M059J (cell line): ENCODE measurements around the gene PKN2. TPM values are rescaled to one million over a fixed set of nuclear protein-coding genes. Genes with fewer than 3 reads are reported as not detected.
"Not testable (repeated sequence)": the region's sequence is repeated elsewhere in the genome, so short reads cannot be mapped to it uniquely, and the experiment has no call there.

Source experiments
- DNase-seq: peaks from one replicate; pipeline ENCODE4 v3.0.0-alpha.2; 2012; ENCODE audit warnings: low read depth
- total RNA-seq: library from RNA; depleted of rRNA; stranded (reverse); fragments of >200 nt; shearing (Covaris generic); gene quantifications from 2 replicates; pipeline ENCODE4 v1.2.3, GENCODE V29; 2014

The PKN2 gene
- total RNA-seq, 1 experiment from 2014 or later, result 30.7 TPM

DNA sequence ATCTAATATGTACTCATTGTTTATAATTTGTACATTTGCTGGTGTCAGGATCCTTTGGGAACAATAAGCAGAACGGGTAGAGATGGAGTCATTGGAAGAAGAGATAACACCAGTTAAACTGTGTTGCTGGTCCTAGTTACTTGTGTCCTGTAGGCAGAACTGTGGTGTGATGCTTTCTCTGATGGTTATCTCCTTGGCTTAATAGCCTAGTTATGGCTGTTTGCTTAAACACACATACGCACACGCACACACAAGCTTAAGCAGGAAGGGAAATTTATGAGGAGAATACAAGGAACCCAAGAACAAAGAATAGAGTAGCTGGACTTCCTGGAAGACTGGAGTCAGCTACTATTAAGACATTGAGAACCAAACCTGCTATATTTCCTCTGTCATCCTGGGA is 5.7 kb upstream of the PKN2 start:
- no peak for DNase-seq

DNA sequence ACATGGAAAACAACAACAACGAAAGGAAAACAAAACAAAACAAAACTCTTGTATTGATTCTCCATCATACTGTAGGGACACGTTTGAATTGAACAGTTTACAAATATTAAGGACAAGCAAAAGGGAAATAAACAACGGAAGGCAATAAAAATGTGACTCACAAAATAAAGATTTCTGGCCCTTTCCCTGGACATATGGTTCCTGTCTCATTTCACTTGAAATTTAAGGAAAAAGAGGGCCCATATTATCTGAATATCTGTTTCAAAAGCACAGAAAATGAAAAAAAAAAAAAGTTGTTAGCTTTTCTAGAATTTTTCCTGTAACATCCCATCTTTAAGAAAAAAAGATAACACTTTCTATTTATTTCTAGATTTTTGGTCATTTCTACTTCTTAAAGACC is 3.6 kb upstream of the PKN2 start:
- peak; percentile 26 for DNase-seq

DNA sequence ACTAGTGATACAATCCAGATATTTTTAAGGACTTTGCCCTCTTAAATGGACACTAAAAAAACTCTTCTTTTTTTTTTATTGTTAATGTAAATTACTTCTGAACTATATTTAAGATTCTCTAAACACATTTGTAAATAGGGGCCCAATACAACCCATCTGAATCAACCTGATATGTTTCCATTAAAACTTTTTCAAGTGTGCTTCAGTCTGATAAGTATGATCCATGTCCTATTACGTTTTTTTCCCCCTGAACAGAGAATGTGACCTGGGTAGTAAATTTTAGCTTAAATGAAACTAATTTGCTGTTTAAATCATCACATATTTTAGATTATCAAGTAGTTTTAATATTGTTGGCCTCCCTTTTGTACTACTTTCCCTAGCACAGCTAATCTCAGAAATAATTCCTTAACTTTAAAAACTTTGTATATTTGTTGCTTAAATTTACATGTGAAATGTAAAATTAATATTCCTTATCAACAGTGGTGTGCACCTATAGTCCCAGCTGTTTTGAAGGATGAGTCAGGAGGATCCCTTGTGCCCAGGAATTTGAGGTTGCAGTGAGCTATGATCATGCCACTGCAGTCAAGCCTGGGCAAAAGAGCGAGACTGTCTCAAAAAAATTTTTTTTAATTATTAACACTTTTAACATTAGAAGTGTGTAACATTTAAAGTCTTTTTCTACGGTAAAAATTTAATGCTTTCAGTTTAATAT is 3.0 kb upstream of the PKN2 start:
- no peak for DNase-seq

DNA sequence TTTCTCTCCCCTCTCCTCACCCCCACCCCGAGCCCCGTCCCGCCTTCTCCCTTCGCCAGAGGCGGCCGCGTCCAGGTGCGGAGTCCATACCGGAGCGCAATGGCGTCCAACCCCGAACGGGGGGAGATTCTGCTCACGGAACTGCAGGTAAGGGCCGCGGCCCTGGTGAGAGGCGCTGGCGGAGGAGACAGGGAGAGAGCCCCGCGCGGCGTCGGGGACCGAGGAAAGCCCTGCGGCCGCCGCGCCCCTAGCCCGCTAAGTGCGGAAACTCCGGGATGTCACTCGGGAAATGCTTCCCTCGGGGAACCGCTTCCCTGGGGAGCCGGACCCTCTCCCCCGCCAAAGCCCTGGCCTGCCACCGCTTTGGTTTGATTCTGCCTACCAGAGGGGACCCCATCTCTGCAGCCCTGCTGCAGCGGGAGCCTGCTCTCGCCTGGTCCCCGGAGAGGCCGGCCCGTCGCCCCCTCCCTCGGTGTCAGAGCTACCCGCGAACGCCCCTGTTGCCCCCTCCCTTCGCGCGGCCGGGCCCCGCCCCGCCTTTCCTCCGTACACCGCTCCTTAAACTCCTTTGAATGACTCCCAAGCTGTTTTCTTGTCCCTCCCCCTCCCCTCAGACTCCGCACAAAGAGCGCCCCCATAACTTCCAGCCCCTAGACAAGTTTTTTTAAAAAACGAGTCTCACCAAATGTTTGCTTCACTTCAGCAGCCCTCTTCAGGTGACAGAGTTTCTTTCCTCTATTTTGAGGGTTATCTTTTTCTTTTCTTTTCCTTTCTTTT is 597 bp downstream of the PKN2 start:
- DNase-seq, result peak; percentile 80

DNA sequence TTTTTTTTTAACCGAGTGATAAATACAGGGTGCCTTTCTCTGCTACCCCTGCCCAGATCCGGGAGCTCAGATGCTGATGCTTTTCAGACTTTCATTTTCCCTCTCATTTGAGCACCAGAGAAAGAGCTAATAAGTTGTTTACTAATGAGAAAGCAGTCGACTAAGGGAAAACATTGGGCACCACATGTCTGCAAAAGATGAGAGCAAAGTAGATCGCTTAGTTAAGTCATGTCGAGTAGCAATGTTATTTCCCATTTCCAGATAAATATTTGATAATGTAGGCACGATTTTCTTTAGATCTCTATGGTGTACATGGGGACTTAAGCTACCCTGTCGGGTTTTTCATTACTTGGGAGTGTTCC is 1.2 kb downstream of the PKN2 start:
- DNase-seq, result peak; percentile 40

DNA sequence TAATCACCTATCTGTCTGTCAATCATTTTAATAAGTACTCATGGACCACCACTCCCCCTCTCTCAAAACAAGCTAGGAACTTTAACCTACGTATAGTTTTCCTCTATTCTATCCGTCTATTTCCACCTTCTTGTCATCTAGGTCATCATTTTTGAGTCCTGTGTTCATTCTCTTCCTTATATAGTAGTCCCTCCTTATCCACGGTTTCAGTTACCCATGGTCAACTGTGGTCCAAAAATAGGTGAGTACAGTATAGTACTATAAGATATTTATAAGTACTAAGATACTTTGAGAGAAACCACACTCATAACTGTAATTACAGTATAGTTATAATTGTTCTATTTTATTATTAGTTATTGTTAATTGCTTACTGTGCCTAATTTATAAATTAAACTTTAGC is 7.5 kb downstream of the PKN2 start:
- no peak for DNase-seq

DNA sequence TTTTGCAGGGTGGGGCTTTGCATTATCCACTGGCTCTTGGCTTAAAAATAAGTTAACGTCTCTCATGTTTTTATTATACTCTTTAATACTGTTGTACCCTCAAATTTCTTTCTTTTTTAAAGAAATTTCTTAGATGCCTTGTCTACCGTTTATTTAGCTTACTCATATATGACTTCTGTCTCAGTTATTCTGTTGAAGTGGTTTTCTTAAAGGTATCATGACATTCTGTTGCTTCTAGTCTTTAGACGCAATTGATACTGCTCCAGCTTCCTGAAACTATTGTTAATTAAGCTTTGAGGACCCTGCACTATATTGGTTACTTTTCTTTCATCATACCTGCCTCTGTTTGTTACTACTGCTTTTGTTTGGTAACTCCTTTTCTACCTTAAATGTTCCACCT is 11.7 kb downstream of the PKN2 start:
- DNase-seq, result peak; percentile 20

DNA sequence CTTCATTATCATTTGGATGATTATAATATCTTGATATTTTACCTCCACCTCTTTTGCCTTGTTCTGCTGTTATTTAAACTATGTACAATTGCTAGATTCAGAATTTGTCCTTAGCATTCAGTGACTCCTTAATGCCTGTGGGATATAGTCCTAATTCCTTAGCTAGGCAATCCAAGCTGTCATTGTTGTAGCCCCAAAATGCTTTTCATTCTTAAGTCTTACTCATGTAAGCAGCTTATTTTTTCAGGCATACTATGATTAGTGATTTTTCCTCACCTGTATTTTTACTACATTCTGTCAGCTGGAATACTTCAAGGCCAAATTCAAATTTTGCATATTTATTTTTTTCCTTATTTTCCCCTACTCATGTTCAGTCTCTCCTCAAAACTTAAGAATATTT is 13.4 kb downstream of the PKN2 start:
- peak; percentile 45 for DNase-seq

DNA sequence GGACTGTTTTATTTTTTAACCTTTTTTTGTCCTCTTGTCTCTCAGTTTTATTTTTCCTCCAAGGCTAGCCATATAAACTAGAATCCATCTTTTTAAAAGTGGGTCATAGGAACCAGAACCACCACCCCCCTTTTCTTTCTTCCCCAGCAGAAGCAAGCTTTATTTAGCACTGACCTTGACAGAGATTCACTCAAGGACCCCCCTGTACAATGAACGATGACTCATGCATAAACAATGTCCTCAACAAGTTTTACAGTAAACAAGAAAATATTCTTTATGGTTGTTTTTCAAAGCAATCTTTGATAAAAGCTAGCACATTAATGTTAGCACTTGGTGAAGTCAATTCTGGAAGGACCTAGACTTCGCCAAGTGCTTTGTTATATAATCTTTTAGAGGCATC is 14.1 kb downstream of the PKN2 start:
- DNase-seq, result peak; percentile 50

DNA sequence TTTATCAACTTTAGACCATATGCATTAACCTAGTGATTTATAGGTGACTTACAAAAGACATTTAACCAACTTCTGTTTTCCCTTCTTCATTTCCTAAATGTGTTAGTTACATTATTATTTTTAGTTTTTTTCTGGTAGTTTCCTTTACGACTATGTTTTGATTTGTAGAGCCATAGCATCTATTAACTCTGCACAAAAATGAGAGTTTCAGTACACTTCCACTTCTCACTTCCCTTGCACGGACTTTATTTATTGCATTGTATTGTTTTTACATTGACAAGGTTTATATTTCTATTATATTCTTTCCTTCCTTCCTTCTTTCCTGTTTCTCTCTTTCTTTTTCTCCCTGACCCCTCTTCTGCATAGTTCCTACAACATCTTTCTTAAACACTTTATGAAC is 14.7 kb downstream of the PKN2 start:
- DNase-seq, result no peak

DNA sequence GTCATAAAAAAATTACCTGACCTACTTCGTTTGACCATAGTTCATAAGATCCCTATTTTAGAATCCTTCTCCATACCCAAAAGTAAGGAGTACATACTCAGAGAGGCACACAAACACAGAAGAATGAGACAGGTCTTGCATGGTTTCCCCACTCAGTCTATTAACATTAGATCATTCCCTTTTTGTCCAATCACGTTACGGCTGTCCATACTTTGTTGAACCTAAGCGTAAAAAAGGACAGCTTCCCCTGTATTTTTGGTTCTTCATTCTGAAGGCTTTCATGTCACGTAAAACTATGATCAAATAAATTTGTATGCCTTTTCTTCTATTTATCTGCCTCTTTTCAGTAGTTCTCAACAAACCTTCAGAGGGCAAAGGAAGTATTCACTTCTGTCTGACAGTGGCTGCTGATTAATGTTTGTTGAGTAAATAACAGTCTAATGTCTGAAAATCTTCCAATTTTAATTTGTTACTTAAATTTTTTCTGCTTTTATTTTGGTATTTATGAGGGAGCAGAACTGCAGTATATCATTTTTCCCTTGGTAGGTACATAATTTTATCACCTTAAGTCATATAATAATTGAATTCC is 16.4 kb downstream of the PKN2 start:
- no peak for DNase-seq

DNA sequence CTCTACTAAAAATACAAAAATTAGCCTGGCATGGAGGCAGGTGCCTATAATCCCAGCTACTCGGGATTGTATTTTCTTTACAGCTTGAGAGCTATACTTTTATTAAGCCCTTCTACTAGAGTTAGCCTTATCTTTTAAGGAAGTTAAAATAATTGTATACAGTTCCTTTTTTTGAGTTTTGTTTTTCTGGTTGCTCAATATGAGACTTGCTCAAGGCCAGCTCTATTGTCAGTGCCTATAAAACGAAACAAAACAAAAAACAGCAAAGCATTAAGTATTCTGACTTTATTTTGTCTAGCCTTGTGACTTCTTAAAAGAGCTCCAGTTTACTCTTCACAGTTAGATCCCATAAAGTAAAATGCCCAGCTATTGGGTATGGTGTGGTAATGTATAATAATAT is 17.2 kb downstream of the PKN2 start:
- no peak for DNase-seq

DNA sequence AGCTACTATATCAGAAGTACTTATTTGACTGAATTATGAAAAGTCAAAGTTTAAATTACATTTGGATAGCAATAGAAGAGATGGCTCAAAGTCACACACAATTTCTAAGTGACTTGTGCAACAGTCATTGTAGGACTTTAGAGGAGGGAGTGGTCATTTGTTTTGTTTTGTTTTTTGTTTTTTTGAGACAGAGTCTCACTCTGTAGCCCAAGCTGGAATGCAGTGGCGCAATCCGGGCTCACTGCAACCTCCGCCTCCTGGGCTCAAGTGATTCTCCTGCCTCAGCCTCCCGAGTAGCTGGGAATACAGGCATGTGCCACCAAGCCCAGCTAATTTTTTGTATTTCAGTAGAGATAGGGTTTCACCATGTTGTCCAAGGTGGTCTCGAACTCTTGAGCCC is 17.7 kb downstream of the PKN2 start:
- not testable (repeated sequence) for DNase-seq

DNA sequence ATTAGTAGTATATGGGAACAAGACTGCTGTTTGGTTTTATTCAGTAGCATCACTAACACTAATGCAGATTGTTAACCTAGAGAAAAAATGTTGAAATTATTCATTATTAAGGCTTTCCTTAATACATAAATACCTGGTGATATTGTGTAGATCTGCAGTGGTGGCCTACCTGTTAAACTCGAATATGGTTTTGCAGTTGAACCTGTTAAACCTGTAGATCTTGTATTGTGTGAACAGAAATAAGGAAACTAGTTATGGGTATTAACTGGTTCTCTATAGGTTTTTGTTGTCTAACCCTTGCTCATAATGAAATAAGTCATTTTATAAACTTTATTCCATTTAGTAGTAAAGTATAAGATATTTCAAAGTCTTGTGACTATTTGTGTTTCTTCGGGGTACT is 23.9 kb downstream of the PKN2 start:
- DNase-seq, result no peak

DNA sequence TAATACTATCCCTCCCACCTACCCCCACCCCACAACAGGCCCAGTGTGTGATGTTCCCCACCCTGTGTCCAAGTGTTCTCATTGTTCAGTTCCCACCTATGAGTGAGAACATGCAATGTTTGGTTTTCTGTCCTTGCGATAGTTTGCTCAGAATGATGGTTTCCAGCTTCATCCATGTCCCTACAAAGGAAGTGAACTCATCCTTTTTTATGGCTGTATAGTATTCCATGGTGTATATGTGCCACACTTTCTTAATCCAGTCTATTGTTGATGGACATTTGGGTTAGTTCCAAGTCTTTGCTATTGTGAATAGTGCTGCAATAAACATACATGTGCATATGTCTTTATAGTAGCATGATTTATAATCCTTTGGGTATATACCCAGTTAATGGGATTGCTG is 28.8 kb downstream of the PKN2 start:
- not testable (repeated sequence) for DNase-seq

DNA sequence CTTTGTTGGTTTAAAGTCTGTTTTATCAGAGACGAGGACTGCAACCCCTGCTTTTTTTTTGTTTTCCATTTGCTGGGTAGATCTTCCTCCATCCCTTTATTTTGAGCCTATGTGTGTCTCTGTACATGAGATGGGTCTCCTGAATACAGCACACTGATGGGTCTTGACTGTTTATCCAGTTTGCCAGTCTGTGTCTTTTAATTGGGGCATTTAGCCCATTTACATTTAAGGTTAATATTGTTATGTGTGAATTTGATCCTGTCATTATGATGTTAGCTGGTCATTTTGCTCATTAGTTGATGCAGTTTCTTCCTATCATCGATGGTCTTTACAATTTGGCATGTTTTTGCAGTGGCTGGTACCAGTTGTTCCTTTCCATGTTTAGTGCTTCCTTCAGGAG is 32.5 kb downstream of the PKN2 start:
- DNase-seq, result not testable (repeated sequence)

DNA sequence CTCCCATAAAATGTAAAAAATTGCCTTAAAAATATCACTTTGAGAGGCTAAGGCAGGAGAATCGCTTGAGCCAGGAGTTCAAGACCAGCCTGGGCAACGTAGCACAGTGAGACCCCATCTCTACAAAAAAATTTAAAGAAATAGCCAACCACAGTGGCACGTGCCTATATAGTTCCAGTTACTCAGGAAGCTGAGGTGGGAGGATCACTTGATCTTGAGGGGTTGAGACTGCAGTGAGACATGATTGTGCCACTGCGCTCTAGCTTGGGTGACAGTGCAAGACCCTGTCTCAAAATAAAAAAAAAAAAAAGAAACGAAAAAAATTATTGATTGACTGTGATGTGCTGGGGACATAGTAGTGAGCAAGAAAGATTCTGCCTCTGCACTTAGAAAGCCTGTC is 38.4 kb downstream of the PKN2 start:
- DNase-seq, result no peak

DNA sequence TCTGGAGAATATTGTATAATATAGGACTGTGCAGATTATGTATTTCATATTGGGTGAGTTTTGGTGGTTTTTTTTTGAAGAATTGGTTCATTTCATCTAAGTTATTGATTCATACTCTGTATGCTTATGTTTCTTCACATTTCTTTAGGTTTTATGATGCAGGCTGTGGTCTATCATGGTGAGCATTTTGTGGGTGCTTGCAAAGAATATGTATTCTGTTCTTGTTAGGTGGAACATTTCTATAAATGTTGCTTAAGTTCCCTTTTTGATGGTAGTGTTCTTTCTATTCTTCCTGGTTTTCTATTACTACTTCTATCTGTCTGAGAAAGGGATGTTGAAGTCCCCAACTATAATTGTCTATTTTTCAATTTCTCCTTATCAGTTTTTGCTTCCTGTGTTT is 42.6 kb downstream of the PKN2 start:
- DNase-seq, result no peak

DNA sequence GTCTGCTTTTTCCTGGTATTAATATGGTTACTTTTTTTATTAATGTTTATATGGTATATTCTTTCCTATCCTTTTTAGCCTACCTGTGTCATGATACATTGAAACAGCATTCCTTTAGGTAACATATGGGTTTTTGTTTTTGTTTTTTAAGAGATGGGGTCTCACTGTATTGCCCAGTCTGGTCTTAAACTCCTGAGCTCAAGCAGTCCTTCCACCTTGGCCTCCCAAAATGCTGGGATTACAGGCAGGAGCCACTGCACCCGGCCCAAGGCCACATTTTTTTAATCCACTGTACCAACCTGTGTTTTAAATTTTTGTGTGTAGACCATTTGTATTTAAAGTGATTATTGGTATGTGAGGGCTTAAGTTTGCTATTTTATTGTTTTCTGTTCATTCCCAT is 43.1 kb downstream of the PKN2 start:
- no peak for DNase-seq

DNA sequence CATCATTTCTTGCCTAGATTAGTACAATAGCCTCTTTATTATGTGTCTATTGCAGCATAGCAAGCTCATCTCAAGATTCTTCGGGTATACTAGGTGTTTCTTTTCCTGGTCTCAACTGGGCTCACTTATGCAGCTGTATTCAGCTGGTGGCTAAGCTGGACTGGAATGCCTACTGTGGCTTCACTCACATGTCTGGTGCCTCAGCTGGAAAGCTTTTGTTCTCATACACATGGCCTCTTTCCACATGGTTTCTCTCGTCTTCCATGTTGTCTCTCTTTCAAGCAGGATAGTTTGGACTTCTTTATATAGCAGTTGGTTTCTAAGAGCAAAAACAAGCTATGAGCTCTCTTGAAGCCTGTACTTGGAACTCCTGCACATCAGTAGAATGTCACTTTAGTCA is 45.2 kb downstream of the PKN2 start:
- no peak for DNase-seq

DNA sequence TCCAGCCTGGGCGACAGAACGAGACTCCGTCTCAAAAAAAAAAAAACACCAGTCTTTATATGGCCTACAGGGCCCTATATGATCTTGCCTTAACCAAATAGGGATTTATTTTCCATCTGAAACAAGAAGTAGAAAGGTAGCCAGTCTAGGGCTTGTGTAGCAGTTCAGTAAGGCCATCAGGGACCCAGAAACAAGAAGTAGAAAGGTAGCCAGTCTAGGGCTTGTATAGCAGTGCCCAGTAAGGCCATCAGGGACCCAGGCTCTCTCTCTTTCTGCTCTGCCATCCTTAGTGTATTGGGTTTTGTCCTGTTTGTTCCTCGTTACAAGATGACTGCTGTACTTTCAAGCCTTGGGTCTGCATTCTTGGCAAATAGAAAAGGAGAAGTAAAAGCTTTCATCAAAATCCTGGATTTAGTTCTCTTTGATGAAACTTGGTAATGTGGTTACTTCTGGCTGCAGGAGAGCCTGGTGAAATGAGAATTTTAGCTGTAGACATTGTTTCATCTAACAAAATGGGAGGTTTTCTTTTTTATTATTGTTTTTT is 46.1 kb downstream of the PKN2 start:
- DNase-seq, result no peak

DNA sequence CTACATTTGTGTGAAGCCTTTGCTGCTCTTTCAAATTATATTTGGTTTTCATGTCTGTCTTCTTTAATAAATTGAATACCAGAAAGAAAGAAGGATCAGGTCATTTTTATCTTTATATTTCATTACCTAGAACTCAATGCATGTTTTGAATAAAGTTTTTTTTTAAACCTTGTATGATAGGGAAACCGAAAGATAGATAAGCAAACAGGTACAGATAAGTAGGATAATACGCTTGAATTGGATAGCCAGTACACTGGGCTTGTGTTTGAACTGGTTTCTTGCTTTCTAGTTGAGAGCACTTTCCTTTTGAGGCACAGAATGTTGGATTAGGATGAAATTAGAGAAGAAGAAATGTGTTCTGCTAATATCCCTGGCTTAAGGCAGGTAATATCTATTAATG is 46.9 kb downstream of the PKN2 start:
- DNase-seq, result no peak
